ENCODE results near the gene CABLES2.

Gene CABLES2

DNA sequence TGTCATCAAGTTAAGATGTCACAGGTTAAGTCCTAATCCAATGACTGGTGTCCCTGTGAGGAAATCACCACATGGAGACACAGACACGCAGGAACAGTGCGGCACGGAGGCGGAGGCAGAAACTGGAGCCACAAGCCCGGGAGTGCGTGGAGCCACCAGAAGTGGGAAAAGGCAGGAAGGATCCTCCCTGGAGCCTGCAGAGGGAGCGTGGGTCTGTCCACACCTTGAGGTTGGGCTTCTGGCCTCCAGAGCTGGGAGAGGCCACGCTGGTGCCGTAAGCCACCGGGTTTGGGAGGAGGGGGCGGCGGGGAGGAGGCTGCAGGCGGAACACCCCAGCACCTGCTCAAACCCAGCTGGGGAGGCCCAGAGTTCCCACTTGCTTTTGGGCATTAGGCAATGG lies 3.8 kb downstream of the CABLES2 start:
- DNase-seq = no peak

- DNase-seq = no peak
Measured at GRCh38 chr20:62402456-62403150, 4.5 kb downstream of the CABLES2 start.

DNA sequence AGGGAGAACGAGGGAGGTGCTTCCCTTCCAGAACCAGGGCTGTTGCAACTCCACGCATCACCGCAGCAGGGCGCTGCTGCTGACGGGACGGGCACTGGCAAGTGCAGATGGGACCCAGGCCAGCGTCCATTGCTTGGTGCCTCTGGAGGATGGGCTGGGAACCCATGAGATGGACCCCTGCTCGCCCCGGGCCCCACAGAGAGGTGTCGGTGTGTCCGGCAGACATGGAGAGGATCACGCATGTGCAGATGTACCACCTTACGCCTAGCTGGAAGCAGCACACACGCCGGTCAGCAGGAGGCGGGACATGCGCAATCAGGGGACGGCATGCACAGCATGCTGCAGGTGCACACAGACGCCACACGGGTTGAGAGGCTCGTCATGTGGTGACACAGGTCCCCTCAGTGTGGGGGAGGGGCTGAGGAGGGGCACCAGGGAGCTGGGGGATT lies 5.7 kb downstream of the CABLES2 start:
- DNase-seq = no peak

GRCh38 chr20:62400541-62400940 lies 6.5 kb downstream of the CABLES2 start:
- DNase-seq = no peak

GRCh38 chr20:62400021-62400420 lies 7.1 kb downstream of the CABLES2 start:
- no peak for DNase-seq

GRCh38 chr20:62398120-62398821 lies 8.8 kb downstream of the CABLES2 start:
- no peak for DNase-seq

- no peak for DNase-seq
Measured at GRCh38 chr20:62396367-62397239, 10.5 kb downstream of the CABLES2 start.

DNA sequence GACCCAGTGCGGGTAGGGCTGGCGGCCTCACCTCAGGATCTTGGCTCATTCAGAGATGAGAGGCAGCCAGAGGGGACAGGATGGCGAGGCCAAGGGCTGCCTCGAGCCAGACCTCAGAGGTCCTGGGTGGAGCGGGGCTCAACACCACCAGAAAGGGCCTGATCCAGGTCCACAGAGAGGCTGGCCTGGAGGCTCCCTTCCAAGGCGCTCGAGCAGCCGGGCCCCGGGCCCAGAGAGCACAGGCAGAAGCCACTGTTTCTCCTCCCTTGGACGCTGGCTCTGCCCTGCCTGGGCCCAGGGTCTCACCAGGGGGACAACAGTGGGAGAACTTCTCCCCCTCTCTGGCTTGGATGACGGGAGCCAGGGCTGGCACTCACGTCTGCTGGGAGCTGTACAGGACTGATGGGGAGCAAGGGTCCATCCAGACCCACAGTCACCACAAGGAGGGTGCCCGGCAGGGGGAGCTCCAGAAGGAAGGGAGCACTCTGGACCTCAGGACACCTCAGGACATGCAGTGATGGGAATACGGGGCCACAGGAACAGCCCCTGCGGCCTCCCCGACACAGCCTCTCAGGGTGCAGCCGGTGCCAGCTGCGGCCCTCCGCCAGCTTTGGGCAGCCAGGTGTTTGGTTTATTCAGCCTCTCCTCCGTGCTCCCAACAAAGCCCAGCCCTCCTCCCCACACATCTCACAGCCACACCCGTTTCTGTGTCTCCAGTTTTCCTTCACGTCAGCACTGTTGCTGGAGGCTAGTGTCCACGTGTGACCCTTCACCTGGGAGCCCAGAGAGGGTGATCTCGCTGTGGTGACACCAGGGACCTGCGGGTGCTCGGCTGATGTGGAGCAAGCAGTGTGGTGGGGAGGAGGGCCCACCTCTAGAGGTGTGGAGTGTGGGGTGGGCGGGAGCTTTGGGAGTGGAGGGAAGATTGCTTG lies 11.5 kb downstream of the CABLES2 start:
- DNase-seq = no peak

DNA sequence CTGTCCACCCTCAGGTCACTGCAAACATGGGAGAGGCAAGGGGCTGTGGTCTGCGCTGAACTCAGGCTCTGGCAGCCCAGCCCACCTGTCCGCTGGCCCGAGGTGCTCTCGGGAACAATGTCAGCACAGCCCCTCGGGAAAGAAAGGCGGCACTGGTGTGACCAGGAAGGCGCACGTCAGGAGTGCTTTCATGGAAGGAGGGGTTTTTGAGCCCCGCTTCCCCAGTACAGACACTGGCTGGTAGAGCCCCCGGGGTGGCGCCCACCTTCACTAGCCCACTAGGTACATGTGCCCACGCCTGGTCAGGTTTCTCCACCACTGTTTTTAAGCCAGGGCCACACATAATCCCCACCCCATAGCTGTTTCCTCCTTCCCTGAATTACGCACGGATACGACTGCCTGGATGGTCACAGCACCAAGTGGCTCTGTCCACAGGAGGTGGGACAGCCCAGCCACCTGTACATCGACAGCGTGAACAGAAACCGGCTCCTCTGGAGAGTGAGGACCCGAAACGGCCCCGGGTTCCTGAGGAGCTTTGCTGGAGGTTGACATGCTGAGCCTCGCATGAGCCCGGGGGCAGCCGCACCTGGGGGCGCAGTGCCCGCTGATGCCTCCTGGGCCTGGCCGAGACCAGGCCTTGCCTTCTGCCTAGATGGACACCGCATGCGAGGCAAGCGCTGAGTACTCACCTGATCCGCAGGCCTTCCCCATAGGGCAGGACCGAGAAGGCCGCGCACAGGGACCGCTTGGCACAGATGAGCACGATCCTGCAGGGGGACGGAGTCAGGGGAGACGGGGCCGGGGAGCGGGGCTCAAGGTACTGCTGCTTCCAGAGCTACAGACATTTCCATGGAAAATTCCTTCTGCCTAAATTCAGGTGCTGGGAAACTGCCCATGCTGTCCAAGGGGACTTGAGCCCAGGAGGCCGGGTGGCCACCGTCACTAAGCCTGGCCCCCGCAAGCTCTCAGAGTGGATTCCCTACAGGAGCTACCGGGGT lies 12.5 kb downstream of the CABLES2 start:
- no peak for DNase-seq

GRCh38 chr20:62393830-62394229 lies 13.3 kb downstream of the CABLES2 start:
- no peak for DNase-seq

DNA sequence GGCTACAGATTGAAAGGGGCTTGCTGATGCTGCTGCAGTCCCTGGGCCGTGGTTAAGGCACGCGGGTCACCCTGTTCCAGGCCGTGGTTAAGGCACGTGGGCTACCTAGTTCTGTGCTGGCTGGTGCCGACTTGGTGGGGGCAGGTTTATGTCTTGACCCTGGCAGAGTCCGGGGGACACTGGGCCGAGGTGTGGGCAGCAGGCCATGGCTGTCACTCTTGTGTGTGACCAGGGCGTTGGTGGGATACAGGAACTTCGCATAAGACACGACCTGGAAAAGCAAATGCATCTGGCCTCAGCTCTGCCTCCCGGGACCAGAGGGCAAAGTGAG lies 13.8 kb downstream of the CABLES2 start:
- no peak for DNase-seq

DNA sequence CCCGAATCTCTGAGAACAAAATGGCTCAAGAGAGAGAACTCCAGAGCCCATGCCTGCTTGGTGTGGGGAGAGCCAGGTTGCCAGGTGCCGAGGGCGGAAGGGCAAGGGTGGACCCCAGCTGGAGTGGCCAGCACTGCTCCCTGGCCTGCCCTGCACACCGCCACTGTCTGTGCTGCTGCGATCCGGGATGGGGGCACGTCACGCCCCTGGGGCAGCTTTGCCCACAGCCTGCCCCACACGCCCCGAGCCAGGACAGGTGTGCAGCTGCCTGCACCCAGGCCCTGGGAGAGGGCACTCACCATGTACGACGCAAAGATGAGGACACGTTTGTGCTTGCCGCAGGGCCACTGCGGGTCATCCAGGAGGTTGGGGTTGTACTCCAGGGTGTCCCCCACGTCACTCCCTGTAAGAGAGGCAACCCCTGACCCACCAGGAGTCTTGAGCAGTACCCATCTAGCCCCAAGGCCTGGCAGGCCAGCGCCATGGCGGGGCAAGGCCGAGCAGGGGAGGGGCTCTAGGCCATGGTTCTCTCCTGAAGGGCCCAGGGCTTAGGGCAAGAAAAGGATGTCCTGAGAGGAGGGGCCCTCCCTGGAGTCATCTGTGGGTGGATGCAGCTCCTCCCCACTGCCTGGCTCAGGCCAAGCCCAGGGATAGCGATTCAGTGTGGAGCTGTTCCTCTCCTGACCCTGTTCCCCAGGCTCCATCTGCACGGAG lies 14.3 kb downstream of the CABLES2 start:
- DNase-seq = no peak

DNA sequence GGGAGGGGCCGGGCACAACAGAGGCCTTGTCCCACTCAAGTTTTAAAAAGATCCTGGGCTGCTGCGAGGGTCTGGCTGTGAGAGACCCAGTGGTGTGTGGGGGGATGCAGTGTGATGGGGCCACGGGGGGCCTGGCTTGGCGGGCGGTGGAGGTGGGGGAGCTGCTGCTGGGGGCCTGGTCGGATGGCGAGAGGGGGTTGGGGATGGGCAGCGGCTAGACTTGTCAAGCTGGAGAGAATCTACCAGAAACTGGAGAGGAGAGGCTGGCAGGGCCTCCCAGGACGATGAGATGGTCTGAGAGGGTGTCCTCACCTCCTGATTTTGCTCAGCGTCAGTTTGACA lies 15.0 kb downstream of the CABLES2 start:
- no peak for DNase-seq

DNA sequence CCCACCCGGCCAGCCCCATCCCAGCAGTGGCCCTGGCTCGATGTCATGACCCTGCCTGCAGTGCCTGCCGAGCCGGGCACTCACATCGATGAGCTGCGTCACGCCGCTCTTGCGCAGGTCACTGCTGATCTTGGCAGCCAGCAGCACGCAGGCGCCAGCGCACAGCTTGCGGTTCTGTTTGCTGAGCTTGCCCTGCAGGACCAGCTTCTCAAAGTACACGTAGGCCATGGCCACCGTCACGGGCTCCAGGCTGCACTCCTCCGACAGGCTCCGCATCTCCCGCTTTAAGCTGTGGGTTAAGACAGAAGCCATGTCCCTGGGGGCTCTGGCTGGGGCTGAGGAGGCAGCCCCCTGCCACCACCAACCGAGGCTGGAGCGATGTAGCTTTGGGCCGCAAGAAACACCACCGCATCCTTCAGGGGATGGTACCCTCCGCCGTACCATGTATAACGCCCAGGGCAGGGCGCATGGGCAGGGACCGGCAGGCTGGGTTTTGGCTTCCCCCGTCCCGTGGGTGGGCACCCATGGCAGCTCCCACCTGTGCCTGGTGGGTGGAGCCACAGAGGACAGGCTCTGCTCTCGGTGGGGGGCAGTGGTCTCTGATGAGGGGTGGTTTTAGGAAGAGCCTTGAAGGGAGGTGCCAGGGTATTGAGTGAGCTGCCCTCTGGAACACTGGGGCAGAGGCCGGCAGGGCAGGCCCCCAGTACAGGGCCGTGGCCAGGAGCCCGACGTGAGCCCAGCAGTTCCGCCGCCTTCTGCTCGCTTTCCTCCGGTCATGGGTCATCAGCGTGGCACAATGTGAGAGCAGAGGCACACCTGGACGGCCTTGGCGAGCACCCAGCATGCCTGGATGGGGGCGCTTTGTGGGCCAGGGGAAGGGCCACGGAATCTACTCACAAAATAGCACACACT lies 15.7 kb downstream of the CABLES2 start:
- DNase-seq = no peak

DNA sequence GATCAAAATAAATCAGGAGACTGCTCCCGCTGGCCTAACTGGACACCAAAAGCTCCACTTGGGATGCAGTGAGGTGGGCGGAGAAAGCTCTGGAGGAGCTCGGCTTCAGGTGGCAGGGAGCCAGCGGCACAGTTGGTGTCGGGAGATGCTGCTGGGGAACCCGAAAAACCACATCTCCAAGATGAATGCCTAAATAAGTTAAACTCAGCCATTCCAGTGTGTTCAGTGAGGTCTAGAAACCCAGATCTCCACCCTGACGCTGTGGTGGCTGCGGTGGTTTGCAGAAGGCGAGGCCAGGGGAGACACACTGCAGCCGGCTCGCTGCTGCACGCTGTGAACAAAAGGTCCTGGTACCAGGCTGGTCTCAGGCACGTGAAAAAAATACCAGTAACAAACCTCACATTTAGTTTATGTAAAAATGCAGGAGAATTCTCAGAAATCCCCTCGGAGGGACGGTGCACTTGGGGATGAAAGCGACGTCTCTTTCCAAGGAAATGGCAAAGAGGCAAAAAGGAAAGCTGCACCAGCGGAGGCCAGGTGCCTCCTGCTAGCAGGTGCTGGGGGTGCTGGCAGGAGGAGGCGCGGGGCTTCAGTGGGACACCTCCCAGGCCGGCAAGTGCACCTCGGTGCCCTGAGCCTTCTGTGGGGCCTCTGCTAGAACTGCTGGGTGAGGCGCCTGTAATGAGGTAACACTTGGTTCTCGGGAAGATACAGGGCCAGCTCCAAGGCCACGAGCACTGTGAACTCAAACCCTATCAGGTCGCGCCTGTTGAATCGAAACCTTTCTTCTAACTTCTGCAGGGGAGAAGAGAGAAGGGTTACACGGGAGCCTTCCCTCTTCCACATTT lies 16.5 kb downstream of the CABLES2 start:
- no peak for DNase-seq

- no peak for DNase-seq
Measured at GRCh38 chr20:62389601-62390087, 17.4 kb downstream of the CABLES2 start.

DNA sequence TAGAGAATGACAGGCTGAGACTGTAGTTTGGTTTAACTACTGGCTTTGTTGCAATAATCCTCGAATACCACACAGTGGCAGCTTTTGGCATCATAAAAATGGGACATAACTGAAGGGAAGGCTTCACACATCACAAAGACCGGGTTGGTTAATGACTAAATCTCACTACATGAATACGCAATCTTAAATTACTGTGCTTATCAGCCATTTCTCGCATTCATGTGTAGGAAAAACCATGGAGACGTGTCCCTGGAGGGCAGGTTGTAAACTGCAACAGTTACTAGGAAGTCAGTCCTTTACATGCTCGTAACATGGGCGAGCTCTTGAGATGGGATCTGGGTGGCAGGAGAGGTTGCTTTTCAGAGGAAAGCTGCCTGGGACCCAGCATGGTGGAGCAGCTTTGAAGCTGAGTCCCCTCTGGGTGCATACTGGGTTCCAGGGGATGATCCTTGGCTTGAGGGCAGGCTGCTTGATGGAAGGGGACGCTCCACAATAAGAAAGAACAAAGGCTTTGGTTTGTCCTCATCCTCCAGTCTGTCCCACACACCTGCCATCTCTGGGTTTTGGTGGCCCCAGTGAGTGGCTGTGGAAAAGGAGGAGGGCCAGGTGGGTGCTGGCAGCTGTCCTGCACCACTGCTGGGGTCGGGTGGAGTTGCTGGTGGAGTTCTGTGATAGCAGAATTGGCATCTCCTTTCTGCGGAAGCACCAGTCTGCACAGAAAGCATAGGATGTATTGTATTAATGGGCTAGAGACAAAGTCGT lies 18.1 kb downstream of the CABLES2 start:
- no peak for DNase-seq
